NOMO-1 (cell line): Measurements from ENCODE around the gene KCNJ1.

Experiments used
- DNase-seq, 2 experiments: peaks; one replicate each; lab custom pipeline; 2025; ENCODE audit not compliant: unreplicated experiment in 2 of 2; lab: John Stamatoyannopoulos, UW

Gene KCNJ1

GRCh38 chr11:128867277-128867676 lies at the start of gene KCNJ1:
KCNJ1 (minus strand) TSS chr11:128867296; CDS start chr11:128840243, 27,053 bp downstream.
- peak in 1 of 2 experiments; percentile 45 for DNase-seq

GRCh38 chr11:128916681-128917080 lies 49.6 kb upstream of the KCNJ1 start:
- no peak for DNase-seq

- DNase-seq, result no peak
Observed at GRCh38 chr11:128916037-128916572, 49.0 kb upstream of the KCNJ1 start.

- no peak for DNase-seq
Observed at GRCh38 chr11:128915149-128915521, 48.0 kb upstream of the KCNJ1 start.

- DNase-seq, result no peak
Observed at GRCh38 chr11:128914216-128915148, 47.4 kb upstream of the KCNJ1 start.

GRCh38 chr11:128913806-128914205 lies 46.7 kb upstream of the KCNJ1 start:
- no peak for DNase-seq

- DNase-seq, result no peak
Observed at GRCh38 chr11:128911701-128912100, 44.6 kb upstream of the KCNJ1 start.

- no peak for DNase-seq
Observed at GRCh38 chr11:128911239-128911638, 44.1 kb upstream of the KCNJ1 start.

- DNase-seq, result no peak
Observed at GRCh38 chr11:128910576-128910975, 43.5 kb upstream of the KCNJ1 start.

- DNase-seq, result no peak
Observed at GRCh38 chr11:128909438-128910125, 42.5 kb upstream of the KCNJ1 start.

GRCh38 chr11:128908391-128909246 lies 41.5 kb upstream of the KCNJ1 start:
- DNase-seq, result peak in 1 of 2 experiments; percentile 52

- no peak for DNase-seq
Observed at GRCh38 chr11:128907585-128907984, 40.5 kb upstream of the KCNJ1 start.

GRCh38 chr11:128906185-128907050 lies 39.3 kb upstream of the KCNJ1 start:
- no peak for DNase-seq

- DNase-seq, result peak; percentile 19 to 40
Observed at GRCh38 chr11:128905345-128906184, 38.5 kb upstream of the KCNJ1 start.

- DNase-seq, result no peak
Observed at GRCh38 chr11:128904656-128905344, 37.7 kb upstream of the KCNJ1 start.

- no peak for DNase-seq
Observed at GRCh38 chr11:128904303-128904655, 37.2 kb upstream of the KCNJ1 start.

GRCh38 chr11:128903248-128904061 lies 36.4 kb upstream of the KCNJ1 start:
- DNase-seq, result no peak
